Fibroblast of villous mesenchyme (primary cell): ENCODE measurements around the gene CEP350. TPM values are rescaled to one million over a fixed set of nuclear protein-coding genes. Genes with fewer than 3 reads are reported as not detected.

Source experiments
- DNase-seq: peaks from one replicate; pipeline ENCODE4 v3.0.0-alpha.2; 2010; ENCODE audit warnings: low read depth
- H3K4me3 ChIP-seq: 2 replicates; pipeline ENCODE4 v1.5.1; 2011; ENCODE audit warnings: low read depth, mild to moderate bottlenecking, low read length
- total RNA-seq: library from RNA; depleted of rRNA; stranded (reverse); fragments of >200 nt; gene quantifications from 2 replicates; pipeline ENCODE4 v1.2.3, GENCODE V29; 2012
- TF ChIP-seq, protein P1 (sequence below): IDR thresholded peaks from 2 replicates; pipeline ENCODE4 v1.5.1; 2012; ENCODE audit warnings: low read depth, mild to moderate bottlenecking, low read length; ENCODE audit not compliant: insufficient read depth

Gene CEP350
- total RNA-seq, 1 donor: 72.1 TPM

DNA sequence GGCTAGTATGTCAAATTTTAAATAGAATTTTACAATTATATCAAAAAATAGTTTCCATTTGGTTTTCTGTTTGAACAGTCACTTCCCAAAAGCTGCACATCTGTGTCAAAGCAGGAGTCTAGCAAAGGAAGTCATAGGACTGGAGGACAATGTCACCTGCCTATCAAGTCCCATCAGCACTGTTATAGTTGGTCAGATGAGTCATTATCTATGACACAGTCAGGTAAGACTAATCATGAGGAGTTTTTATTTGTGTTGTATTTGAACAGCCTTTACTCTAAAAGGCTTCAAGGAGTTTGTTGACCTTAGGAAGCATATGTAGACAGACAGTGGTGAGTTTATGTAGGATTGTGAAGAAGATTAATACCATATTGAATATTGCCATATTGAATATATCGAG lies 125.8 kb downstream of the CEP350 start:
- no peak overlapping the region for H3K4me3 ChIP-seq
- DNase-seq: no peak
- TF ChIP-seq, protein P1, sequence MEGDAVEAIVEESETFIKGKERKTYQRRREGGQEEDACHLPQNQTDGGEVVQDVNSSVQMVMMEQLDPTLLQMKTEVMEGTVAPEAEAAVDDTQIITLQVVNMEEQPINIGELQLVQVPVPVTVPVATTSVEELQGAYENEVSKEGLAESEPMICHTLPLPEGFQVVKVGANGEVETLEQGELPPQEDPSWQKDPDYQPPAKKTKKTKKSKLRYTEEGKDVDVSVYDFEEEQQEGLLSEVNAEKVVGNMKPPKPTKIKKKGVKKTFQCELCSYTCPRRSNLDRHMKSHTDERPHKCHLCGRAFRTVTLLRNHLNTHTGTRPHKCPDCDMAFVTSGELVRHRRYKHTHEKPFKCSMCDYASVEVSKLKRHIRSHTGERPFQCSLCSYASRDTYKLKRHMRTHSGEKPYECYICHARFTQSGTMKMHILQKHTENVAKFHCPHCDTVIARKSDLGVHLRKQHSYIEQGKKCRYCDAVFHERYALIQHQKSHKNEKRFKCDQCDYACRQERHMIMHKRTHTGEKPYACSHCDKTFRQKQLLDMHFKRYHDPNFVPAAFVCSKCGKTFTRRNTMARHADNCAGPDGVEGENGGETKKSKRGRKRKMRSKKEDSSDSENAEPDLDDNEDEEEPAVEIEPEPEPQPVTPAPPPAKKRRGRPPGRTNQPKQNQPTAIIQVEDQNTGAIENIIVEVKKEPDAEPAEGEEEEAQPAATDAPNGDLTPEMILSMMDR: no peak

DNA sequence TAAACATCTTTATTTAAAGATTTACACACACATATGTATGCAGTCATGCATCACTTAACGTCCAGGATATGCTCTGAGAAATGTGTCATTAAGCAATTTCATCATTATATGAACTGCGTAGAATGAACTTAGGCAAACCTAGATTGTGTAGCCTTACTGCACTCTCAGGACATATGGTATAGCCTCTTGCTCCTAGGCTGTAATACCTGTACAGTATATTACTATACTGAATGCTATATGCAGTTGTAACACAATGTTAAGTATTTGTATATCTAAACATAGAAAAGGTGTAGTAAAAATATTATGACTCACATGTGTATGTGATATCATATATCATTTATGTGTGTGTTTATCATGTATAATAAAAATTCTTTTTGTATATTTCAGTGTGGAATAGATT lies 126.9 kb downstream of the CEP350 start:
- no peak for DNase-seq
- TF ChIP-seq, protein P1: no peak
- no peak overlapping the region for H3K4me3 ChIP-seq

DNA sequence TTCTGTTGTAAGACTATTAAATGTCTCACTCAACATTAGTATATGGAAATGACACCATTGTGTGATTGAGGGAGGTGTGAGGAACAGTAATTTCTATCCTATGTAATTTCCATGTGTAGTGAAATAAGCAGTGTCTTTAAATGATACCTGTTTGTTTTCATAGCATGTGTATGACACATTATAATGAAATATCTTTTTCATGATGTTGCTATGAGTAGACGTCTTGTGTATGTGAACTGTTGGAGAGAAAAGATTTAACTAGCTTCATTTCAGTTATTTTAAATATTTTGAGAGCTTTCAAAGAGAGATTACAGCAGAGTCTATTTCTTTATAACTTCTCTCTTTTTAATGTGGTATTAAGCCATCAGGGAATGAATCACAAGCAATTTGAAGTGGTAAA lies 128.6 kb downstream of the CEP350 start:
- TF ChIP-seq, protein P1: no peak
- no peak for DNase-seq
- H3K4me3 ChIP-seq: no peak overlapping the region

DNA sequence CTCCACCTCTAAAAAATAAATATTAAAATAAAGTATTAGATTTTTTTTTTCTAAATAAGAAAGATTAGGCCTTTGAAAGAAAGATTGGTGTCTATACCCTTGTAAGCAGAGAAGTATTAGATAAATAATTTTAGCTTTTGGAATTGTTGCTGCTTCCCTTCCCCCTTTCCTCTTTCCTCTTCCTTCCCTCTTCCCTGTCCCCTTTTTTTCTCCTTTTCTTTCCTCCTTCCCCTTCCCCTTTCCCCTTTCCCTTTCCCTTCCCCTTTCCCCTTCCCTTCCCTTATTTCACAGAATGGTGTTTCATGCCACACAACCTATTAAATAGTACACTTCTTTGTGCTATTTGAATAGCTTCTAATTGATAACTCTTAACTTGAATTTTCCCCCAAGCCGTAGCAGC lies 130.3 kb downstream of the CEP350 start:
- TF ChIP-seq, protein P1: no peak
- no peak overlapping the region for H3K4me3 ChIP-seq
- no peak for DNase-seq

DNA sequence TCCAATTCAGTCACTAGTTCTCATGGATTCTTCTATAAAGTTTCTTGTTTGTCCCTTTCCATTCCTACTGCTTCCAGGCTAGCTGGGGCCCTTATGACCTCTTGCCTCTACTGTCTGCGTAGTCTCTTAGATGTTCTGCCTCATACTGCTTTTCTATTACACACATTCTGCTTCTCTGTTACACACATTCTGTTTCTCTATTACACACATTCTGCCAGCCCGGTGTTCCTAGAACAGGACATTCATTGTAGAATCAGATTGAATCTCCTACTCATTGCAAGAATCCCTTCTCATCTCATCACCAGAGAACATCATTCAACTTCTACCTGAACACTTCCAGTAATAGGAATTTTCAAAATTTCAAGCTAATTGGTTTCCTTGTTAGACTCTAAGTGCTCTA lies 130.7 kb downstream of the CEP350 start:
- H3K4me3 ChIP-seq: no peak overlapping the region
- no peak for DNase-seq
- TF ChIP-seq, protein P1: no peak

DNA sequence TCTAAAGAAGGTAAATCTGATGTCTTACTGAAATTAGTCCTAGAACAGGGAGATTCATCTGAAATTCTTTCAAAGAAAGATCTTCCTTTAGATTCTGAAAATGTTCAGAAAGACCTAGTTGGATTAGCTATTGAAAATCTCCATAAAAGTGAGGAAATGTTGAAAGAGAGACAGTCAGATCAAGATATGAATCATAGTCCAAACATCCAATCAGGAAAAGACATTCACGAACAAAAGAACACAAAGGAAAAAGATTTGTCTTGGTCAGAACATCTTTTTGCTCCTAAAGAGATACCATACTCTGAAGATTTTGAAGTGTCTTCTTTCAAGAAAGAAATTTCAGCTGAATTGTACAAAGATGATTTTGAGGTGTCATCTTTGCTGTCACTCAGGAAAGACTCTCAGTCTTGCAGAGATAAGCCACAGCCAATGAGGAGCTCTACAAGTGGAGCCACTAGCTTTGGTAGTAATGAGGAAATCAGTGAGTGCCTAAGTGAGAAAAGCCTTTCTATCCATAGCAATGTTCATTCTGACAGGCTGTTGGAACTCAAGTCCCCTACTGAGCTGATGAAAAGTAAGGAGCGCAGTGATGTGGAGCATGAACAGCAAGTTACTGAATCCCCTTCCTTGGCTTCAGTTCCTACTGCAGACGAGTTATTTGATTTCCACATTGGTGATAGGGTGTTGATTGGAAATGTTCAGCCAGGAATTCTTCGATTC lies 138.5 kb downstream of the CEP350 start:
- TF ChIP-seq, protein P1: no peak
- no peak overlapping the region for H3K4me3 ChIP-seq
- no peak for DNase-seq
